ENCODE measurements around the gene KISS1R. TPM values are rescaled to one million over a fixed set of nuclear protein-coding genes. Genes with fewer than 3 reads are reported as not detected.

The KISS1R gene
- total RNA-seq, 2 donors from 2014 or later: not detected

DNA sequence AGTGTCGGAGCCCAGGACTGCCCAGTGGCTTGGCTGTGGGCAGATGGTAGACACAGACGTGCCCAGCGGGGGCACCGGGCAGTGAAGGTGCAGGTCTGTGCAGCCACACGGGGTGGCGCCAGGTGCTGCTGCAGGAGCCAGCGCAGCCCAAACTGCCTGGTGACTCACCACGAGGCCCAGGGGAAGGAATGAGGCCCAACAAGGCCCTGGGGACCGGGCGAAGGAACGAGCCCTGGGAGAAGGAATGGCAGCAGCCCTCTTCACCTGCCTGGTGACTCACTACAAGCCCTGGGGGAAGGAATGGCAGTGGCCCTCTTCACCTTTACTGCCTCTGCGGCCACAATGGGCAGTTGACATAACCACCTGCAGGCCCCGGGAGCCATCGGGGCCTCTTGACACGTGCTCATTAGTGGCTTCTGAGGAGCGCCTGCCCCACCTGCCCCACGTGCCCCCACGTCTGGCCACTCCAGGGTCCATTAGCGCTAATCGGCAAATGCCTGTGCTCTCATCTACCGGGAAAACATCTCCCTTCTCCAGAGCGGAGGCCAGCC, 33.4 kb upstream of the KISS1R start:
- no peak for TF ChIP-seq POLR2A (IDR thresholded peaks at IDR 0.05)
- TF ChIP-seq, protein P1, sequence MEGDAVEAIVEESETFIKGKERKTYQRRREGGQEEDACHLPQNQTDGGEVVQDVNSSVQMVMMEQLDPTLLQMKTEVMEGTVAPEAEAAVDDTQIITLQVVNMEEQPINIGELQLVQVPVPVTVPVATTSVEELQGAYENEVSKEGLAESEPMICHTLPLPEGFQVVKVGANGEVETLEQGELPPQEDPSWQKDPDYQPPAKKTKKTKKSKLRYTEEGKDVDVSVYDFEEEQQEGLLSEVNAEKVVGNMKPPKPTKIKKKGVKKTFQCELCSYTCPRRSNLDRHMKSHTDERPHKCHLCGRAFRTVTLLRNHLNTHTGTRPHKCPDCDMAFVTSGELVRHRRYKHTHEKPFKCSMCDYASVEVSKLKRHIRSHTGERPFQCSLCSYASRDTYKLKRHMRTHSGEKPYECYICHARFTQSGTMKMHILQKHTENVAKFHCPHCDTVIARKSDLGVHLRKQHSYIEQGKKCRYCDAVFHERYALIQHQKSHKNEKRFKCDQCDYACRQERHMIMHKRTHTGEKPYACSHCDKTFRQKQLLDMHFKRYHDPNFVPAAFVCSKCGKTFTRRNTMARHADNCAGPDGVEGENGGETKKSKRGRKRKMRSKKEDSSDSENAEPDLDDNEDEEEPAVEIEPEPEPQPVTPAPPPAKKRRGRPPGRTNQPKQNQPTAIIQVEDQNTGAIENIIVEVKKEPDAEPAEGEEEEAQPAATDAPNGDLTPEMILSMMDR (IDR thresholded peaks at IDR 0.05): peak in 1 of 4 experiments; percentile 35
- intact Hi-C loops (cut with DNase I): no loop called here
- H3K4me3 ChIP-seq: no peak overlapping the region
- H3K27me3 ChIP-seq (replicated peaks; ENCODE audit: insufficient read depth): no peaks in the 10 kb centered on the region
- no peak for DNase-seq (ENCODE audit: low spot score)
- no peak overlapping the region for H3K27ac ChIP-seq
- no peaks in the 10 kb centered on the region for H3K4me1 ChIP-seq (replicated peaks)
- no peaks in the 10 kb centered on the region for H3K9me3 ChIP-seq
- WGBS: 86% methylated on average over 19 of the region's 22 CpGs
- H3K36me3 ChIP-seq: peaks cover 10 to 32% of the 10 kb centered on the region in 2 donors

DNA sequence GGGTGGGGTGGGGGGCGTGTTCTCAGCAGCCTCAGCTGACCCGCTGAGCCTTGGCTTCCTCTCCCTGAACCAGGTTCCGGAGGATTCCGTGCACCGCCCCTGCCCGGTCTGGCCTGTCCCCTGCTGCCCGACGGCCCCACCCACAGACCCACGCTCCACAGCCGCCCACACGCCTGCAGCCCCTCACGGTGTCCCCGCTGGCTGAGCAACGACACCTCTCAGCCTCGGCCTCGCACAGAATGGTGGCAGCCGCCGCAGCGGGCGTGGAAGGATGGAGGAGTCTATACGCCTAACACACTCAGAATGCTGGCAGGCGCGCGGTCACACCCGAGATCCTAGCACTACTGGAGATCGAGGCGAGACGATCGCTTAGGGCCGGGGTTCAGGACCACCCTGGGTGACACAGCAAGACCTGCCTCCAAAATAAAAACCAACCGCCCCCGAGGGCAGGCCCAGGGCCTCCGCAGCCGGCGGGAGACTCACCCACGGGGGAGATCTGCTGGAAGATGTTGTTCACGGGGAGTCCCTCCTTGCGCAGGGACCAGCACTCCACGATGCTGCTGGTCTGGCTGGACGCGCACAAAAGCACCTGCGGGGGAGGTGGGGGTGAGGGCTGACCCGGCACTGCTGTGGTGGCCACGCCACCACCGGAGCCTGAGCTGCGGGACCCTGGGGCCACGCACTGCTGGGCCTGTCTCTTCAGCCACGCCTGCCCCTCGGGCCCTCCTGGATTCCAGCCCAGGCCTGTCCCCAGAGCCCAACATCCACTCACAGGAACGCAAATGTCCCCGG, 32.5 kb upstream of the KISS1R start:
- Histone ChIP-seq H3K27me3 (replicated peaks; ENCODE audit: insufficient read depth) (no peaks in the 10 kb centered on the region), H3K4me3 (no peak overlapping the region), H3K36me3 (peaks cover 10 to 26% of the 10 kb centered on the region in 2 donors), H3K4me1 (replicated peaks) (no peaks in the 10 kb centered on the region), H3K27ac (no peak overlapping the region), H3K9me3 (no peaks in the 10 kb centered on the region)
- 91% methylated on average over 50 of the region's 51 CpGs for WGBS
- intact Hi-C loops (cut with DNase I): no loop called here
- DNase-seq (ENCODE audit: low spot score): no peak
- TF ChIP-seq, protein P1 (IDR thresholded peaks at IDR 0.05): no peak

DNA sequence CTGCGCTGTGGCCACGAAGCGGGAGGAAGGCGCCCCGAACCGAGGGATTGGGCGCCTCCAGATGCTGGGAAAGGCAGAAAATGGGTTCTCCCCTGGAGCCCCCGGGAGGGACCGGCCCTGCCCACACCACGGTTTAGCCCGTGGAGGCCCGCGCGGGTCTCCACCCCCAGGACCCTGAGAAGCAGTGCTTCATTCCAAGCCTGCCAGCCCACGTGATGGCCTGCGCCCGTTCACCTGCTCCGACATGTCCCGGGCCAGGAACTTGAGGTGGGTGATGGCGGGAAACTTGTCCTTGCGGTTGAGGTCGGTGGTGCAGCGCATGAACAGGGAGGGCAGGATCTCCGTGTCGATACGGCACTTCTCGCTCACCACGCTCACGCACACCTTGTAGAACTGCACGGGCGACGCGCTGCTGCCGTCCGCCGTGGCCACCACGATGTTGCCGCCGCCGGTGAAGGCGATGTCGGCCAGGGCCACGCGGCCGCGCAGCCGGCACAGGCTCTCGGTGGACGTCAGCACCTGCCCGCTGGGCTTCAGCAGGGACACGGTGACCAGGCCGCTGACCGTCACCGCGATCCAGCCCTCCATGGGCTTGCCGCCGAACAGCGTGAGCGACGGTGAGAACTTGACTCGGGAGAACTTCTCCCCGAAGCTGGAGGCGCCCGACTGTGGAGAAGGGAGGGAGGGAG, 31.5 kb upstream of the KISS1R start:
- TF ChIP-seq, protein P1 (IDR thresholded peaks at IDR 0.05): no peak
- Histone ChIP-seq H3K27me3 (replicated peaks; ENCODE audit: insufficient read depth) (no peaks in the 10 kb centered on the region), H3K36me3 (peaks cover 4 to 22% of the 10 kb centered on the region in 2 donors), H3K4me3 (no peak overlapping the region), H3K9me3 (no peaks in the 10 kb centered on the region), H3K4me1 (replicated peaks) (no peaks in the 10 kb centered on the region), H3K27ac (no peak overlapping the region)
- DNase-seq (ENCODE audit: low spot score): no peak
- intact Hi-C loops (cut with DNase I): no loop called here
- 93% methylated on average over 57 of the region's 64 CpGs for WGBS

DNA sequence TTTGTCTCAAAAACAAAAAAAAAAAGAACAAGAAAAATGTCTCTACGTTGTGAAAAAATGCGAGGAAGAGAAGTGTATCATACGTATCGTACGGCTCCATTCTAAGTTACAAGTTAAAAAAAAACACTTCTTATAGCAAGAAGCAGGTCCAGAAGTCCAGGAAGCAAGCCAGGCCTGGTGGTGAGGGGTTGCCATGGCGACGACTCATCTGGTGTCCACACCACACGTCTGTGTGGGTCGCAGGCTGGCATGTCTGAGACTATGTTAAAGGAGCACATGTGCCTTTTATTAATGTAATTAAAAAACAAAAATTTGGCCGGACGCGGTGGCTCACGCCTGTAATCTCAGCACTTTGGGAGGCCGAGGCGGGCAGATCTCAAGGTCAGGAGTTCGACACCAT, 30.1 kb upstream of the KISS1R start:
- WGBS: 78% methylated on average over 16 of the region's 16 CpGs
- no peaks in the 10 kb centered on the region for H3K27me3 ChIP-seq (replicated peaks; ENCODE audit: insufficient read depth)
- H3K4me1 ChIP-seq (replicated peaks): no peaks in the 10 kb centered on the region
- intact Hi-C loops (cut with DNase I): no loop called here
- H3K4me3 ChIP-seq: no peak overlapping the region
- no peak for TF ChIP-seq POLR2AphosphoS5 (IDR thresholded peaks at IDR 0.05)
- TF ChIP-seq, protein P1 (IDR thresholded peaks at IDR 0.05): no peak
- no peak for TF ChIP-seq POLR2A (IDR thresholded peaks at IDR 0.05)
- H3K36me3 ChIP-seq: peaks cover 4 to 14% of the 10 kb centered on the region in 2 donors
- H3K9me3 ChIP-seq: no peaks in the 10 kb centered on the region
- no peak overlapping the region for H3K27ac ChIP-seq
- no peak for DNase-seq (ENCODE audit: low spot score)
